HG02981 (cell line): Measurements from ENCODE around the gene RNASEH1.
A peak's percentile ranks its signal among the peaks of the same experiment; 100 is the strongest.

Experiments
- ATAC-seq: cut with Tn5 transposase; IDR thresholded peaks from one replicate; pipeline ENCODE4 v1.9.1; 2021; ENCODE audit warnings: mild to moderate bottlenecking, moderate library complexity; ENCODE audit not compliant: unreplicated experiment

RNASEH1 gene

GRCh38 chr2:3563521-3563976 is 5.4 kb upstream of the RNASEH1 start:
- peak; percentile 66 for ATAC-seq

- ATAC-seq, result peak; percentile 19
Measured at GRCh38 chr2:3557639-3558204, 411 bp downstream of the RNASEH1 start.

GRCh38 chr2:3553946-3554345 is 4.2 kb downstream of the RNASEH1 start:
- ATAC-seq, result no peak

GRCh38 chr2:3547915-3548314 is 10.2 kb downstream of the RNASEH1 start:
- no peak for ATAC-seq

GRCh38 chr2:3545788-3546478 is 12.2 kb downstream of the RNASEH1 start:
- no peak for ATAC-seq

GRCh38 chr2:3543023-3543683 is 15.0 kb downstream of the RNASEH1 start:
- ATAC-seq, result no peak

- ATAC-seq, result no peak
Measured at GRCh38 chr2:3542107-3542506, 16.0 kb downstream of the RNASEH1 start.

GRCh38 chr2:3539836-3540235 is 18.3 kb downstream of the RNASEH1 start:
- ATAC-seq, result no peak

GRCh38 chr2:3536682-3537632 is 21.2 kb downstream of the RNASEH1 start:
- ATAC-seq, result no peak

- no peak for ATAC-seq
Measured at GRCh38 chr2:3535794-3536681, 22.1 kb downstream of the RNASEH1 start.

- ATAC-seq, result no peak
Measured at GRCh38 chr2:3535467-3535793, 22.7 kb downstream of the RNASEH1 start.

- no peak for ATAC-seq
Measured at GRCh38 chr2:3534251-3534814, 23.8 kb downstream of the RNASEH1 start.

- no peak for ATAC-seq
Measured at GRCh38 chr2:3533836-3534235, 24.3 kb downstream of the RNASEH1 start.

- no peak for ATAC-seq
Measured at GRCh38 chr2:3532941-3533340, 25.2 kb downstream of the RNASEH1 start.

- ATAC-seq, result no peak
Measured at GRCh38 chr2:3529316-3530025, 28.7 kb downstream of the RNASEH1 start.

GRCh38 chr2:3527886-3528785 is 30.0 kb downstream of the RNASEH1 start:
- ATAC-seq, result no peak

GRCh38 chr2:3526871-3527270 is 31.3 kb downstream of the RNASEH1 start:
- no peak for ATAC-seq

- ATAC-seq, result no peak
Measured at GRCh38 chr2:3523551-3524041, 34.5 kb downstream of the RNASEH1 start.
